Measurements from ENCODE around the gene GLE1.
"Not testable (repeated sequence)": the region's sequence is repeated elsewhere in the genome, so short reads cannot be mapped to it uniquely, and the experiment has no call there.

GLE1 gene

GRCh38 chr9:128495296-128495695 is 9.2 kb upstream of the GLE1 start:
- in situ Hi-C loops (cut with MboI; ENCODE audit: low sequenced_read_pairs, unreplicated experiment), result no loop called here
- DNase-seq (ENCODE audit: low spot score), result no peak
- no peak for TF ChIP-seq CTCF (IDR thresholded peaks at IDR 0.05; ENCODE audit: borderline replicate concordance, control extremely low read depth, extremely low read depth, insufficient read depth, missing control alignments)

- no peak for DNase-seq (ENCODE audit: low spot score)
- in situ Hi-C loops (cut with MboI; ENCODE audit: low sequenced_read_pairs, unreplicated experiment), result no loop called here
- peak; percentile 3 for TF ChIP-seq CTCF (IDR thresholded peaks at IDR 0.05; ENCODE audit: borderline replicate concordance, control extremely low read depth, extremely low read depth, insufficient read depth, missing control alignments)
These were observed 8.6 kb upstream of the GLE1 start for GRCh38 chr9:128495804-128496417.

- no peak for DNase-seq (ENCODE audit: low spot score)
- no peak for TF ChIP-seq CTCF (IDR thresholded peaks at IDR 0.05; ENCODE audit: borderline replicate concordance, control extremely low read depth, extremely low read depth, insufficient read depth, missing control alignments)
- in situ Hi-C loops (cut with MboI; ENCODE audit: low sequenced_read_pairs, unreplicated experiment), result no loop called here
These were observed 6.5 kb upstream of the GLE1 start for GRCh38 chr9:128497824-128498610.

GRCh38 chr9:128498911-128499310 is 5.6 kb upstream of the GLE1 start:
- in situ Hi-C loops (cut with MboI; ENCODE audit: low sequenced_read_pairs, unreplicated experiment), result no loop called here
- DNase-seq (ENCODE audit: low spot score), result no peak
- no peak for TF ChIP-seq CTCF (IDR thresholded peaks at IDR 0.05; ENCODE audit: borderline replicate concordance, control extremely low read depth, extremely low read depth, insufficient read depth, missing control alignments)

GRCh38 chr9:128499920-128500319 is 4.6 kb upstream of the GLE1 start:
- no peak for TF ChIP-seq CTCF (IDR thresholded peaks at IDR 0.05; ENCODE audit: borderline replicate concordance, control extremely low read depth, extremely low read depth, insufficient read depth, missing control alignments)
- no peak for DNase-seq (ENCODE audit: low spot score)
- in situ Hi-C loops (cut with MboI; ENCODE audit: low sequenced_read_pairs, unreplicated experiment), result no loop called here

- DNase-seq (ENCODE audit: low spot score); in situ Hi-C loops (cut with MboI; ENCODE audit: low sequenced_read_pairs, unreplicated experiment): not testable (repeated sequence)
These were observed 1.1 kb upstream of the GLE1 start for GRCh38 chr9:128503415-128503825.

GRCh38 chr9:128503870-128504269 is 649 bp upstream of the GLE1 start:
- no peak for TF ChIP-seq CTCF (IDR thresholded peaks at IDR 0.05; ENCODE audit: borderline replicate concordance, control extremely low read depth, extremely low read depth, insufficient read depth, missing control alignments)
- in situ Hi-C loops (cut with MboI; ENCODE audit: low sequenced_read_pairs, unreplicated experiment), result no loop called here
- DNase-seq (ENCODE audit: low spot score), result no peak
